ENCODE measurements around the gene MSI2. TPM values are rescaled to one million over a fixed set of nuclear protein-coding genes. Genes with fewer than 3 reads are reported as not detected.

The MSI2 gene
- total and polyA plus RNA-seq, 2 donors (not counting 1 experiment from before 2014, with no cell fraction given) = 16.1 to 196 TPM

GRCh38 chr17:57615836-57616757, 359.8 kb downstream of the MSI2 start:
- no peak for ATAC-seq (ENCODE audit: low read depth)
- intact Hi-C loops (cut with micrococcal nuclease) = no loop called here

More at GRCh38 chr17:57615836-57616757, 359.8 kb downstream of the MSI2 start:
- Histone ChIP-seq H2AFZ (ENCODE audit: insufficient read depth, low read depth, low read length, poor library complexity, severe bottlenecking) (no peak overlapping the region), H3K9ac (ENCODE audit: low read length) (no peak overlapping the region), H3K9me3 (ENCODE audit: control extremely low read depth in 1 of 3, control insufficient read depth in 2 of 3, insufficient read depth in 1 of 3, low read length in 2 of 3) (peaks cover 0 to 2% (median 0%) of the 10 kb centered on the region in 3 donors), H3K36me3 (replicated peaks in 1 of 2; ENCODE audit: control extremely low read depth in 1 of 2, control insufficient read depth in 1 of 2, extremely low read depth in 1 of 2, insufficient read depth in 2 of 2, low read length in 1 of 2) (peaks cover 7 to 12% of the 10 kb centered on the region in 2 experiments), H3K27me3 (replicated peaks in 1 of 4; ENCODE audit: control extremely low read depth in 1 of 4, control insufficient read depth in 3 of 4, insufficient read depth in 4 of 4, low read length in 3 of 4) (no peaks in the 10 kb centered on the region), H3K27ac (ENCODE audit: low read length in 2 of 2) (no peak overlapping the region), H4K20me1 (ENCODE audit: control insufficient read depth, insufficient read depth, low read length, poor library complexity, severe bottlenecking) (no peaks in the 10 kb centered on the region), H3K4me3 (ENCODE audit: control extremely low read depth in 1 of 5, extremely low read depth in 1 of 5, insufficient read depth in 1 of 5, low read depth in 2 of 5, low read length in 4 of 5) (no peak overlapping the region), H3K4me2 (replicated peaks; ENCODE audit: low read depth, low read length, poor library complexity, severe bottlenecking) (no peak overlapping the region), H3K79me2 (ENCODE audit: control insufficient read depth, insufficient read depth, low read length) (peaks cover 9% of the 10 kb centered on the region), H3K4me1 (ENCODE audit: control insufficient read depth in 2 of 2, insufficient read depth in 2 of 2, low read length in 2 of 2) (peaks cover 0 to 18% of the 10 kb centered on the region in 2 donors)
- POLR2A ChIA-PET = no interaction called here
- H3K27me3 Mint-ChIP-seq = no peaks in the 10 kb centered on the region
- H3K27ac Mint-ChIP-seq = no peak overlapping the region
- H3K4me3 Mint-ChIP-seq = no peak overlapping the region
- CTCF ChIA-PET = interaction anchor here (0.5 kb wide), 1 partner anchor 29 kb away, joined by 4 read pairs; no protein-coding TSS in a partner anchor
- no peak for TF ChIP-seq CTCF (IDR thresholded peaks at IDR 0.05)
- no peak for TF ChIP-seq EZH2 (IDR thresholded peaks at IDR 0.05; ENCODE audit: borderline replicate concordance, insufficient read depth, low read depth, low read length, poor library complexity, severe bottlenecking)
- peaks cover 13% of the 10 kb centered on the region for H3K4me1 Mint-ChIP-seq
- H3K9me3 Mint-ChIP-seq (ENCODE audit: insufficient read depth) = no peaks in the 10 kb centered on the region
- 94% methylated on average over 10 of the region's 13 CpGs for WGBS (ENCODE audit: insufficient coverage)
- DNase-seq = no peak

Data from B cell (primary cell).